Thyroid gland (tissue), 4 donors: ENCODE results near the gene APBB2. TPM values are rescaled to one million over a fixed set of nuclear protein-coding genes. Genes with fewer than 3 reads are reported as not detected.

Experiments
- DNase-seq, 2 donors: peaks; one replicate each; pipeline ENCODE4 v3.0.0-alpha.2; 2019
- H3K27ac ChIP-seq, 3 donors: fragments of 200-600 bp; sonication (generic); 1 replicate in 2 of 3; 2 replicates in 1 of 3; pipeline ENCODE4 v1.5.1; 2016 to 2019; ENCODE audit warnings: mild to moderate bottlenecking in 1 of 3, moderate library complexity in 1 of 3
- H3K27me3 ChIP-seq: fragments of 200-600 bp; sonication (generic); one replicate; pipeline ENCODE4 v1.5.1; 2019
- H3K36me3 ChIP-seq, 2 donors: fragments of 200-600 bp; sonication (generic); one replicate each; pipeline ENCODE4 v1.5.1; 2016 to 2019
- H3K4me1 ChIP-seq, 2 donors: fragments of 200-600 bp; sonication (generic); one replicate each; pipeline ENCODE4 v1.5.1; 2017 to 2019
- H3K4me3 ChIP-seq, 3 donors: fragments of 200-600 bp; sonication (generic); replicated peaks in 1 of 3; 1 replicate in 2 of 3; 2 replicates in 1 of 3; pipeline ENCODE4 v1.5.1; 2016; ENCODE audit warnings: mild to moderate bottlenecking in 1 of 3
- H3K9me3 ChIP-seq: fragments of 200-600 bp; sonication (generic); one replicate; pipeline ENCODE4 v1.5.1; 2017
- POLR2A ChIP-seq, 2 donors: fragments of 450-650 bp; IDR thresholded peaks; one replicate each; pipeline ENCODE4 v1.6.1; 2017; ENCODE audit warnings: antibody characterized with exemption in 2 of 2, mild to moderate bottlenecking in 2 of 2, moderate library complexity in 1 of 2
- WGBS, 2 donors: methylation state at CpG; one replicate each; pipeline ENCODE4 v1.1.5; 2017; 5-methylcytosine and 5-hydroxymethylcytosine counted together
- intact Hi-C: fragments of 100-400 bp; cut with DNase I; formaldehyde crosslinking; loops from one replicate; pipeline ENCODE4 v1.15.1; 2023
- total RNA-seq, 4 donors: library from RNA; depleted of rRNA; stranded (reverse); fragments of >200 nt; gene quantifications; one replicate each; pipeline ENCODE4 v1.2.3, GENCODE V29; 2016
- TF ChIP-seq, protein P1 (sequence below), 6 experiments: fragments of 200-600 bp in 3 of 6; fragments of 450-650 bp in 3 of 6; sonication (generic) in 3 of 6; IDR thresholded peaks; one replicate each; pipeline ENCODE4 v1.5.1; 2016 to 2019; ENCODE audit warnings: antibody characterized with exemption in 6 of 6, mild to moderate bottlenecking in 2 of 6, inconsistent platforms in 1 of 6, moderate library complexity in 1 of 6

APBB2 gene
- total RNA-seq, 4 donors from 2014 or later, result 174 to 253 (median 199) TPM

- intact Hi-C loops, result no loop called here
- no peaks in the 10 kb centered on the region for H3K27me3 ChIP-seq
- 52 to 61% methylated on average over 2 of the region's 2 CpGs for WGBS, 2 donors
- H3K4me3 ChIP-seq, result no peak overlapping the region
- DNase-seq, result no peak
- no peak for TF ChIP-seq POLR2A (IDR thresholded peaks at IDR 0.05)
- TF ChIP-seq, protein P1, sequence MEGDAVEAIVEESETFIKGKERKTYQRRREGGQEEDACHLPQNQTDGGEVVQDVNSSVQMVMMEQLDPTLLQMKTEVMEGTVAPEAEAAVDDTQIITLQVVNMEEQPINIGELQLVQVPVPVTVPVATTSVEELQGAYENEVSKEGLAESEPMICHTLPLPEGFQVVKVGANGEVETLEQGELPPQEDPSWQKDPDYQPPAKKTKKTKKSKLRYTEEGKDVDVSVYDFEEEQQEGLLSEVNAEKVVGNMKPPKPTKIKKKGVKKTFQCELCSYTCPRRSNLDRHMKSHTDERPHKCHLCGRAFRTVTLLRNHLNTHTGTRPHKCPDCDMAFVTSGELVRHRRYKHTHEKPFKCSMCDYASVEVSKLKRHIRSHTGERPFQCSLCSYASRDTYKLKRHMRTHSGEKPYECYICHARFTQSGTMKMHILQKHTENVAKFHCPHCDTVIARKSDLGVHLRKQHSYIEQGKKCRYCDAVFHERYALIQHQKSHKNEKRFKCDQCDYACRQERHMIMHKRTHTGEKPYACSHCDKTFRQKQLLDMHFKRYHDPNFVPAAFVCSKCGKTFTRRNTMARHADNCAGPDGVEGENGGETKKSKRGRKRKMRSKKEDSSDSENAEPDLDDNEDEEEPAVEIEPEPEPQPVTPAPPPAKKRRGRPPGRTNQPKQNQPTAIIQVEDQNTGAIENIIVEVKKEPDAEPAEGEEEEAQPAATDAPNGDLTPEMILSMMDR (IDR thresholded peaks at IDR 0.05), result no peak
- H3K4me1 ChIP-seq, result peaks cover 38 to 42% of the 10 kb centered on the region in 2 donors
- peaks cover 6 to 17% of the 10 kb centered on the region in 2 donors for H3K36me3 ChIP-seq
- H3K27ac ChIP-seq, result peak overlapping the region in 1 of 3 donors; percentile 43
- no peaks in the 10 kb centered on the region for H3K9me3 ChIP-seq
Measured at GRCh38 chr4:40937140-40937725, 277.1 kb downstream of the APBB2 start.

- Histone ChIP-seq H3K27ac (no peak overlapping the region), H3K4me3 (no peak overlapping the region), H3K4me1 (peaks cover 19 to 24% of the 10 kb centered on the region in 2 donors), H3K27me3 (no peaks in the 10 kb centered on the region), H3K9me3 (no peaks in the 10 kb centered on the region), H3K36me3 (peaks cover 6 to 17% of the 10 kb centered on the region in 2 donors)
- no peak for DNase-seq
- 82 to 86% methylated on average over 4 of the region's 4 CpGs for WGBS, 2 donors
- TF ChIP-seq POLR2A (IDR thresholded peaks at IDR 0.05), result no peak
- TF ChIP-seq, protein P1 (IDR thresholded peaks at IDR 0.05), result no peak
- intact Hi-C loops, result no loop called here
Measured at GRCh38 chr4:40934676-40935075, 279.7 kb downstream of the APBB2 start.

DNA sequence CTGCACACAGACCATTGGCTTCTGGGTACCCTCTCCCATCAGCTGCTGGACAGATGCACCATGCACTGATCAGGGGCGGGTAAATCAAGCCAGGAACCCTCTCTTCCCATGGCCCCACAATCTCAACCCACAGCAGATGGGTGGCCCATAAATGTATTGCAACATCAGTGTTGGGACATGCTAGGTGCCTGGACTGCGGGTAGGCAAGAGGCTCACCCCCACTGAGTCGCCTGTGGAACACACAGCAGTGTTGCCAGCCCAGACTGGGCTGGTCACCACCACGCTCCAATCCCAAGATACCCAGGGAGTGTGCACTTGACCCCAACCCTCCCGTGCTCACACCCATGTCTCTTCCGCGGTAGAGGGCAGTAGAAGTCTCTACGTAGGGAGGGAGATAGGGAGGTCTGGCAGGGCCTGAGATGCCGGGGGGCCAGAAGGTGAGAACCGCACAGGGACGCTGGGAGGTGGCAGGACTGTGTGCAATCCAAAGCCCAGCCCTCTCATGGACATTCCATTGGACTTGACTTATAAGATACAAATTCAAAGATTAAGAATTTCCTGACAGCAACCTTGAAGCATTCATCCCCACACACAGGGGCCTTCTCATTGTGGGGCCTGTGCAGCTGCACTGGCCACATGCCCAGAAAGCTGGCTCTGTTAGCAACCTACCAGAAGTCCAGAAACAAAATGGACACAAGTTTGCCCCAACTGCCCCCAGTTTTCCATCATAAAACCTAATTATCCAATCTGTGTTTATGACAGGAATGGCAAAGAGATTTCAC lies 280.9 kb downstream of the APBB2 start:
- H3K27ac ChIP-seq, result no peak overlapping the region
- intact Hi-C loops, result no loop called here
- H3K9me3 ChIP-seq, result no peaks in the 10 kb centered on the region
- WGBS, 2 donors, result 86 to 92% methylated on average over 7 to 11 of the region's 11 CpGs
- no peak for DNase-seq
- H3K4me3 ChIP-seq, result no peak overlapping the region
- H3K4me1 ChIP-seq, result peaks cover 7 to 16% of the 10 kb centered on the region in 2 donors
- TF ChIP-seq, protein P1 (IDR thresholded peaks at IDR 0.05), result no peak
- no peak for TF ChIP-seq POLR2A (IDR thresholded peaks at IDR 0.05)
- H3K27me3 ChIP-seq, result no peaks in the 10 kb centered on the region
- H3K36me3 ChIP-seq, result peaks cover 6 to 17% of the 10 kb centered on the region in 2 donors

DNA sequence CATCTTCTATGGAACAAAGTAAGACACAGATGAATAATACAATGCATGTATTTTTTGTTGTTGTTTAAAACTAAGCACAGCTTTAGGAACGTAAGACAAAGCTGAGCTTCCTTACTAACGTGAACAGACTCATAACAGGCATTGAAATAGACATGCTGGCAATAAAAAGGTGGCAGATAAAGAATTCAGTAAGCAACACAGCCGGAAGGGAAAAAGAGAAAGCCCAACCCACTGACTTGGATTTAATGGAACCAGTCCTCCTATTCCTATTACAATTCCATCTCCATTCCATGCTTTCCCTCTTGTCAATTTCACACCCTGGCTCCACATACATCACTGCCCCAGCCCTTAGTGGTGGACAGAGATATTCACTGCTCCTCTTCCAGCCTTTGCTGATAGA lies 282.5 kb downstream of the APBB2 start:
- TF ChIP-seq, protein P1 (IDR thresholded peaks at IDR 0.05), result no peak
- TF ChIP-seq POLR2A (IDR thresholded peaks at IDR 0.05), result no peak
- H3K27ac ChIP-seq, result no peak overlapping the region
- H3K4me1 ChIP-seq, result peaks cover 0 to 3% of the 10 kb centered on the region in 2 donors
- H3K4me3 ChIP-seq, result no peak overlapping the region
- H3K9me3 ChIP-seq, result no peaks in the 10 kb centered on the region
- H3K36me3 ChIP-seq, result peaks cover 6 to 17% of the 10 kb centered on the region in 2 donors
- intact Hi-C loops, result no loop called here
- no peaks in the 10 kb centered on the region for H3K27me3 ChIP-seq
- 91 to 92% methylated on average over 3 of the region's 3 CpGs for WGBS, 2 donors
- no peak for DNase-seq

DNA sequence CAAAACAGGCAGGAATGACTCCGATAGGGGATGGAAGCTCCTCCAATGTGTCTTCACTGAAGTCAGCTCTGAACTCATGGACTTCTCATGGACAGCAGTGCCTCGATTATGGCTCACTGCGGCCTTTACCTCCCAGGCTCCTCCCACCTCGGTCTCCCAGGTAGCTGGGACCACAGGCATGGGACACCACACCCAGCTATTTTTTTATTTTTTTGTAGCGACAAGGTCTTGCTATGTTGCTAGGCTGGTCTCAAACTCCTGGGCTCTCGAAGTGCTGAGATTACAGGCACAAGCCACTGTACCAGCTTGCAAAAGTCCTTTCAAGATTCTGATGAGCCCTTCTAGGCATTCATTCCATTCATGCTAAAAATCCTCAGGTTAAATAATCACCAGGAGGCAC lies 283.1 kb downstream of the APBB2 start:
- H3K27ac ChIP-seq, result no peak overlapping the region
- intact Hi-C loops, result no loop called here

More for the DNA sequence above, 283.1 kb downstream of the APBB2 start:
- Histone ChIP-seq H3K4me3 (no peak overlapping the region), H3K27me3 (no peaks in the 10 kb centered on the region), H3K9me3 (no peaks in the 10 kb centered on the region), H3K36me3 (peaks cover 6 to 17% of the 10 kb centered on the region in 2 donors), H3K4me1 (peaks cover 0 to 3% of the 10 kb centered on the region in 2 donors)
- DNase-seq, result no peak
- TF ChIP-seq, protein P1 (IDR thresholded peaks at IDR 0.05), result no peak
- TF ChIP-seq POLR2A (IDR thresholded peaks at IDR 0.05), result no peak
- WGBS, 2 donors, result 94 to 97% methylated on average over 6 of the region's 6 CpGs
